ENCODE measurements around the gene SEM1. TPM values are rescaled to one million over a fixed set of nuclear protein-coding genes. Genes with fewer than 3 reads are reported as not detected.
A peak's percentile ranks its signal among the peaks of the same experiment; 100 is the strongest.

SEM1 gene
- total and polyA plus RNA-seq, 2 of the 4 experiments (the other 2 are of a cell fraction), result 17.2 to 38.0 TPM

DNA sequence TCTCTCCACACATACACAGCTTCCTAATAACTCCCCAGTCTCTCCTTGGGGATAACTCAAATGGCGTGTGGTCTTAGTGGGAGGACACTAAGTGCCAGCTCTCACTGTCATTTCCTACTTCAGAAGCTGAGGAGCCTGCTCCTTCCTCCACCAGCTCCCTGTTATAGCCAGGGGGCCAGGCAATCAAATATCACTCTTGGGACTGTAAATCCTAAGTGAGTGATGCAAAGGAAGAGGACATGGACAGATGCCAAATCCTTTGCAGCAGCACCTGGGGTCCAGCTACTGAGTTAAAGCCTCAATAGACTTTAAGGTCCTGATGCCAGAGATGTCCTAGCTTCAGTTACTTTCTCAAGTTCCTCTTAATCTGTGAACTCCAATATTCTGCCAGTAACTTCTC lies 34.1 kb downstream of the SEM1 start:
- CTCF ChIA-PET, result no interaction called here
- in situ Hi-C loops (cut with MboI; ENCODE audit: low sequenced_read_pairs), result no loop called here
- Histone ChIP-seq H2AFZ (replicated peaks; ENCODE audit: low read length, poor library complexity) (no peak overlapping the region), H3K4me2 (ENCODE audit: low read depth, low read length) (no peak overlapping the region), H4K20me1 (ENCODE audit: insufficient read depth, low read length) (no peaks in the 10 kb centered on the region), H4K5ac (ENCODE audit: low read depth, low read length) (no peak overlapping the region), H2AK5ac (ENCODE audit: low read depth, low read length) (no peak overlapping the region), H2BK5ac (ENCODE audit: low read depth, low read length, poor library complexity, severe bottlenecking) (no peak overlapping the region), H2BK120ac (ENCODE audit: low read depth, low read length) (no peak overlapping the region), H2BK20ac (ENCODE audit: low read depth, low read length) (no peak overlapping the region), H3K56ac (ENCODE audit: extremely low read depth, insufficient read depth, low read length) (no peak overlapping the region), H3K14ac (replicated peaks; ENCODE audit: low read depth, low read length) (no peak overlapping the region), H2AK9ac (replicated peaks; ENCODE audit: low read depth, low read length, poor library complexity) (no peak overlapping the region), H3K18ac (ENCODE audit: low read depth, low read length) (no peak overlapping the region), H3K9me1 (ENCODE audit: insufficient read depth, low read length) (peaks cover 3% of the 10 kb centered on the region; the same call in 1 of the 2 replicates), H2BK15ac (ENCODE audit: low read depth, low read length) (no peak overlapping the region), H3K4me3 (ENCODE audit: insufficient read depth, low read depth, low read length) (no peak overlapping the region), H4K91ac (ENCODE audit: insufficient read depth, low read depth, low read length) (no peak overlapping the region), H4K8ac (ENCODE audit: low read depth in 2 of 2, low read length in 2 of 2) (no peak overlapping the region), H3K36me3 (ENCODE audit: control insufficient read depth, insufficient read depth, low read length) (0 out of 2 replicates have a peak, but pooled peaks cover 1% of the 10 kb centered on the region), H3K9me3 (ENCODE audit: control insufficient read depth, insufficient read depth, low read length) (no peaks in the 10 kb centered on the region), H3K9ac (ENCODE audit: low read depth, low read length) (no peak overlapping the region), H3K27ac (ENCODE audit: insufficient read depth, low read length) (no peak overlapping the region), H3K23ac (ENCODE audit: low read depth, low read length) (no peak overlapping the region), H3K4ac (ENCODE audit: low read depth, low read length) (no peak overlapping the region), H3K4me1 (ENCODE audit: control insufficient read depth, insufficient read depth, low read length) (no peaks in the 10 kb centered on the region), H3K27me3 (ENCODE audit: control insufficient read depth, insufficient read depth, low read length) (no peaks in the 10 kb centered on the region), H3K79me1 (ENCODE audit: low read depth in 1 of 2, low read length in 2 of 2) (peaks cover 0 to 4% of the 10 kb centered on the region in 2 experiments; a peak in 3 of 4 replicates)
- TF ChIP-seq FOS (IDR thresholded peaks at IDR 0.05; ENCODE audit: low read depth, low read length), result no peak
- TF ChIP-seq, protein P1, sequence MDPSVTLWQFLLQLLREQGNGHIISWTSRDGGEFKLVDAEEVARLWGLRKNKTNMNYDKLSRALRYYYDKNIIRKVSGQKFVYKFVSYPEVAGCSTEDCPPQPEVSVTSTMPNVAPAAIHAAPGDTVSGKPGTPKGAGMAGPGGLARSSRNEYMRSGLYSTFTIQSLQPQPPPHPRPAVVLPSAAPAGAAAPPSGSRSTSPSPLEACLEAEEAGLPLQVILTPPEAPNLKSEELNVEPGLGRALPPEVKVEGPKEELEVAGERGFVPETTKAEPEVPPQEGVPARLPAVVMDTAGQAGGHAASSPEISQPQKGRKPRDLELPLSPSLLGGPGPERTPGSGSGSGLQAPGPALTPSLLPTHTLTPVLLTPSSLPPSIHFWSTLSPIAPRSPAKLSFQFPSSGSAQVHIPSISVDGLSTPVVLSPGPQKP (IDR thresholded peaks at IDR 0.05; ENCODE audit: borderline replicate concordance, low read depth, low read length), result no peak
- no peak for TF ChIP-seq SMC3 (IDR thresholded peaks at IDR 0.05; ENCODE audit: low read depth, low read length)
- TF ChIP-seq CHD1 (IDR thresholded peaks at IDR 0.05; ENCODE audit: low read depth, low read length), result no peak
- TF ChIP-seq POLR2A (IDR thresholded peaks at IDR 0.05; ENCODE audit: low read depth, low read length), result no peak
- no TSS peak for BruUV-seq (replicated peaks)
- no peak for DNase-seq
- WGBS, 2 experiments (ENCODE audit: extremely low coverage in 2 of 2, insufficient read length in 1 of 2), result no CpG with 5 or more reads among the region's 1 CpG
- peak; percentile 17; the same call in 1 of the 2 replicates for ATAC-seq (ENCODE audit: low read depth)
- POLR2A ChIA-PET (ENCODE audit: unreplicated experiment), result no interaction called here
- dilution Hi-C loops (cut with HindIII; ENCODE audit: low sequenced_read_pairs, unreplicated experiment), result no loop called here
- intact Hi-C loops (cut with micrococcal nuclease), result no loop called here
